Stimulated activated CD8-positive, alpha-beta memory T cell treated with anti-CD3 and anti-CD28 coated beads, Interleukin-12 subunit alpha, Interleukin-12 subunit beta, amount 100 ng/mL, for 4 hours (primary cell): ENCODE data around the gene ABI3BP.
"Not testable (repeated sequence)": the region's sequence is repeated elsewhere in the genome, so short reads cannot be mapped to it uniquely, and the experiment has no call there.

Source experiments
- DNase-seq: peaks from one replicate; pipeline ENCODE4 v3.0.0-alpha.2; 2020; ENCODE audit warnings: low read depth

The ABI3BP gene

GRCh38 chr3:100946096-100946495 is 47.1 kb downstream of the ABI3BP start:
- DNase-seq: not testable (repeated sequence)

DNA sequence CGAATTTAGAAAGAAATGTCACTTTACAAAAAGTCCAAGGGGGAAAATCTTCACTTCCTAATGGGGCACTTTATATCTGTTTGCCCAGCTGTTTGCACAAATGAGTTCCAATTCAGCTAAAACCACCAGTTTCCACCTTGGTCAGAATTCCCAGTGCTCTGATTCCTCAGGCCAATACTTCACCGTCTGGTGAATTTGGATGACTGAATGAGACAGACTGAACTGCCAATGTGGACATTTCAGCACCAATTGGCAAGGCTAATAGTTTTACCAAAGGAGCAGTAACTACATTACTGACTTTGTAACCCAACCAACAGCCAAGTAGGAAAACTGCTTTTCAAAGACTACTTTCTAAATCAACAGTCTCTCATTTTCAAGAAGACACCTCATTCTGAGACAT is 51.8 kb downstream of the ABI3BP start:
- no peak for DNase-seq

DNA sequence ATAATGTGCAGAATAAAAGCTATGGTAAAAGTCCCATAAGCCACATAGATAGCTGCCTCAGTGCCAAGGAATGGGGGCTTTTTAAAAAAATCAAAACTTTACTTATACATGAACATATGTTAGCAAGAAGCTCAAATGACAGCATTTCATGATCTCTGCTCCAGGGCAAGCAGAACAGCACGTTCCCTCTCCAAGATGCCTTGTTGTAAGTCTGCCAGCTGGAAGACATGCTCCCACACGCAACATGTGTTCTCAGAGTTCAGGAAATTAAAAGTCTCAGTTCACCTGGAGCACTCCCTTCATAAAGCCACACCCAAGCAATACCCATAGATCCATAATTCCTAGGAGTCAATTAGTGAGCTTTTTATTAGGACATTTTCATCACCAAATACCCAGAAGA is 52.2 kb downstream of the ABI3BP start:
- no peak for DNase-seq

- DNase-seq: no peak
Observed at GRCh38 chr3:100936931-100937330, 56.3 kb downstream of the ABI3BP start.

GRCh38 chr3:100932491-100932890 is 60.7 kb downstream of the ABI3BP start:
- no peak for DNase-seq

DNA sequence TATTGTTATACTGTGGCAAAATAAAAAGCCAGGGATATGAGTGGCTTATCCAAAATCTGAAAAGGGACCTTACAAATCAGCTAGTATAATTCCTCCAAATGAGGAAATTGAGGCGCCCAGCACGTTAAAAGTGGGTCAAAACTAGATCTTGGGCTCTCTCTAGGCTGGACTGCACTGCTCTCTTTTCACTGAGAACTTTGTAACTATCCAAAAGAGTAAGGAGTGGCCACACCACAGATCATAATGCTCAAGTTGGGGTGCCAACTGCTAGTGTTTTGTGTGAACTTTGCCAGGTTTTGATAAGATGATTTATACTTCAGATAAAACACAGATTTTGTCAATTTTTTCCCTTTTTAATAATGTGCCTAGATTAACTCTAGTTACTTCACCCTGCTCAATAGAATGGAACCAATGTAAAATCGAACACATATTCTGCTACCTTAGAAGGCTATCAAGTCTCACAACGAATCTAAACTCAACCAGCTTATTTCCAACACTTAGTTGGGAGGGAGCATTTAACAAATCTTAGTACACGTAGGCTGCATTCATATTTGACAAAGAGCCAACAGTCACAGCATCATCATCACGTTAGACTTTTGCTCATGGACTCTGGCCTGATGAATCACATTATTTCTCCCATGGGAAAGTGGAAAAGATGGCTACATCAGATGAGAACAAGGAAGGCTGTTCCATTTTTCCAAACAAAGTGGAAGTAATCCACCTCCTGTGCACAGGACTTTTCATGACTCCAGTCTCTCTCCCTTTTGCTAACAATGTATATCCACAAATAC is 64.4 kb downstream of the ABI3BP start:
- DNase-seq: no peak

DNA sequence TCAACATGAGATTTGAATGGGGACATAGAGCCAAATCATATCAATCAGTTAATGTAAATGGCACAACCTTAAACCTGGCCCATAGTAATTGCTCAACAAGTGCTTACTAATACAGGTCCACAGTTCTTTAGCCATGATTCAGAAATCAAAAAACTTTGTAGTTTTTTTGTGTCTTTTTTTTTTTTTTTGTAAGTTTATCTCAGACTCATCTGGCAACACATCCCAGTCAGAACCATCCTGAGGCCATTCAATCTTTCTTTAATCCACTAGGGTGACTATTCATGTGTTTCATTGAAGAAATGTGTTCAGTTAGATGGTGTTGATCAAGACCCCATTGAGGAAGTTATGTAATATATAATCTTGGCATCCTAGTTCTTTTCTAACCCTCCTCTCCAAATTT is 65.4 kb downstream of the ABI3BP start:
- DNase-seq: no peak

DNA sequence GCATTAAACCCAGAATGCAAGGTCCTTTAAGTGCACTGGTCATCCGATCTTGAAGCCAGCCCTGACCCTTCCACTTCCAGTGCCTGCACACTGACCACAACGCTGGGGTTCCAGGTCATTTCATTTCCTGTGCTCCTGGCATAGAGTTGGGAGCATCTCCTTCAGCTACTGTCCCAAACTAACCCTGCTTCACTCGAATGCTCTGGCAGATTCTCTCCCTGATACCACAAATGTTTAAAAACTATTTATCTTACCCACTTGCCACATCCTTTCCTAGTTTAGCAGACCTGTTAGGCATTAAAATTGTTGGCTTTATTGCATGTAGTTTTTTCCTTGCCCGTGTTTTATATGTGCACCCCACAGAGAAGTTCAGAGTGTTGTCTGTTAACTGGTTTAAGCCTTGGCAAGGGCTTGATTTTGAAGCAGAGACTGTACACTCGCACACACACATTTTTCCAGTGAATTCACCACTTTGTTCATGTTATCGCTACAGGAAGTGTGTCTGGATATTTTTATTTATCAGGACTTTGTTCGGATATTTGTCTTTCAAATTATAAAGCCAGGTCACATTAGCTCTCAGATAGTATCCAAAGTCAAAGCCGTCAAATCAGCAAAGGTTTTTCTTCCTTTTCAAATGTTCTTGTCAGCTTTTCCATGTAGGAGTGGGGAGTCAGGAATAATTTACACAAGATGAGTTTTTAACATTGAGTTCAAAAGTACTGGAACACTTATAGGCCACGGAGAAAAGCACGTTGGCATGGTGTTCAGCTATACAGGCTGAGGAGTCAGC is 77.3 kb downstream of the ABI3BP start:
- no peak for DNase-seq

DNA sequence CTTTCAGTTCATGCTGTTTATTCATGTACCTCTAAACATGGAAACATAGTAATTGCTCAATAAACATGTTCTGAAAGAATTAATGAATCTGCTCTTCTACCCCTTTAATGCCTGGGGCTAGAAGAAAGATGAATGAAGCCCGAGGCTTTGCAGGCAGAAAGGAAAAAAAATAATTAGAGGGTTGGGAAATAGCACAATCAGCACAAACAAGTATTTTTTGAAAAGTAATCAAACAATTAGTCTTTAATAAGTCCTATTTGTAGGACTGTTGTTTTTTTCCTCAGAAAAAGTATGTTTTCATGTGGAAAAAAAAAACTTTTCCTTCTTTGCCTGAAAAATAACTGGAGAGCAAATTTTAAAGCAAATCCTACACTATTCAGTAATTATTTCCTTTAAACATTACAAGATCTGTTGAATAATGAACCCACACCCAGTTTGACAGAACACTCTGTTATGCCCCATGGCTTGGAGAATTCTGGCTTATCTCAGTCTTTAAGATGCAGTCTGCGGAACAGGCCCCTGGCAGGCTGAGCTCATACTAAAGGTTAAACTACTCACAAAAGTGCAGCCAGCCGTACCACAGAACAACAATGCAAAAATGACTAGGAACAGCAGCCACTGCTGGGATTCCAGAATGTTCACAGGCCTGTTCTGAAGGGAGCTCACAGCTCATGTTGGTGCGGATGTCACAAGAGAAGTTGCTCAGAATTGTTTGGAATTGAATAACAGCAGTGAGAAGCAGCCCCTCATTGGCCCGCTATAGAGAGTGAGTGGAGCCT is 79.2 kb downstream of the ABI3BP start:
- no peak for DNase-seq

- no peak for DNase-seq
Observed at GRCh38 chr3:100912976-100913545, 80.2 kb downstream of the ABI3BP start.

- DNase-seq: no peak
Observed at GRCh38 chr3:100912571-100912970, 80.7 kb downstream of the ABI3BP start.

GRCh38 chr3:100911956-100912355 is 81.3 kb downstream of the ABI3BP start:
- DNase-seq: no peak

GRCh38 chr3:100910986-100911385 is 82.2 kb downstream of the ABI3BP start:
- no peak for DNase-seq

DNA sequence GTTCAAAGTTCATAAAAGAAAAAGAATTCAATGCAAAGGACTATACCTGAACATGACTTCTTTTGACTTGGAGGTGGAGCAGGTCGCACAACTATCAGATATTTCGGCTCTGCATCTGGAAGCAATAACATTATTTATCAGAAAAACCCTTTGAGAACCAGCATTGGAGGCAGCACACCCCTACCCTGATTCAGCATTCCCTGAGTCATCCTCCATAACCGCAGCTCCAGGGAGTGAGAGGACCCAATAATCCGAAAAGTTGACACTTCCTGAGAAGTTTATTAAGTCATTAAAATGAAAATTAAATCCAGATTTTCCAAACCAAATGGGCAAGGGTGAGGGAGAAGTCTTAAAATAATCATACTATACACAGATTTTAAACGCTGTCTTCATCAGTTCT is 90.6 kb downstream of the ABI3BP start:
- no peak for DNase-seq

- no peak for DNase-seq
Observed at GRCh38 chr3:100900671-100901335, 92.4 kb downstream of the ABI3BP start.

DNA sequence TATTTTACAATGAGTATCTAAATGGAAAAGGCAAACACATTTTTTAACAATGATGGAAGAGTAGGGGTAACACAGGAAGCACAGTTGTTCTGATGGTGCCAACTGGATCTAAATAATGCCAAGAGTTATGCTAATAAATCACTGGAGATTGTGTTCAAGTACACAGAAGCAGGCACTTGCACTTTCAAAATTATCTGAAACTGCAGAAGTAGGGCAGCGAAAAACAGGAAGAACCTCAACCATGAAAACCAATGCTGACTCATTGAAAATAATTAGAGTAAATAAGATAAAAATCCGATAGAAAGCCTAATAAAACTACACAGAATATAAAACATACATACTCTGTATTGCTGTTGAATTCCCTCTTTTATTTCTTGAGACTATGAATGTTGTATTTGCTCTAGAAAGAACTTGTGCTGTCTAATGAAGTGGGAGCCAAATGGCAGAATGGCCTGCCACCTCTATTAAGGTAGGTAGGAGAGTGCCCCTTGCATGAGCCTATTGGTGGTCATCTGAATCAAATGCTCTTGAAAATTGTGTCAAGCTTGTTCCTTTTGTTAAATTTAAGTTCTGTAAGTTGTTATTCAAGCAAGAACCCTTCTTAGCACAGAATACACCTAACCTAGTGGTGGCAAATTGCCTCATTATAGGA is 93.7 kb downstream of the ABI3BP start:
- no peak for DNase-seq

DNA sequence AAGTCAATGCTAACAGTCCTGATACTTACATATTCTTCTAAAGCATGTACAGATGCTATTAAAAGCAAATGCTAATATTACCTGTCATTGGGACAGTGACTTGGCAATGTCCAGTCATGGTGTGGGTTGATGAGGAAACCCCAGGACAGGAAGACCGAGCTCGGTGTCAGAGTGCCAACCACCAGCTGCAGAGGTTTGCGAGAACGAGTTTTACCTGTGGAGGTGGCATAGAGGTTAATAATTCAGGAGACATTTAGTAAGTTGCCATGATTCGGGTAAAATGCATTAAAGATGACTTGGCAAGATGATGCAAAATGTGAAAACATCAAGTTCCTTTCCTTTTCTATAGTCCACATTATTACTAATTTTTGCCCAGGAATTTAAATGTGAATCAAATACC is 94.5 kb downstream of the ABI3BP start:
- no peak for DNase-seq

DNA sequence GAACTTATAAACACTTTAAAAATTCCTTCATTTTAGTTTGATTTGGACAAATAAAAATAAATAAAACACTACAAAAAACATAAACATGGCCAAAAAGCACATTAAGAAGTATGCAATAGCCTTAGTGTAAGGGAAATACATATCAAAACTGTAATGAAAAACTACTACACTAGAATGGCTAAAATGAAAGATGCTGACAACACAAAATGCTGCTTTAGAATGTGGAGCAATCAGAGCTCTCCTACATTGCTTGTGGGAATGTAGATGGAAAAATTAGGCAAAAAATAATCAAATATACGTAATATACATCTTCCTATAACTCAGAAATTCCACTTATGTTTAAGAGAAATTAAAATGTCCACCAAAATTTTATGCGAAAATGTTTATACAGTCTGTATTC is 96.2 kb downstream of the ABI3BP start:
- no peak for DNase-seq

GRCh38 chr3:100893590-100893989 is 99.6 kb downstream of the ABI3BP start:
- no peak for DNase-seq

DNA sequence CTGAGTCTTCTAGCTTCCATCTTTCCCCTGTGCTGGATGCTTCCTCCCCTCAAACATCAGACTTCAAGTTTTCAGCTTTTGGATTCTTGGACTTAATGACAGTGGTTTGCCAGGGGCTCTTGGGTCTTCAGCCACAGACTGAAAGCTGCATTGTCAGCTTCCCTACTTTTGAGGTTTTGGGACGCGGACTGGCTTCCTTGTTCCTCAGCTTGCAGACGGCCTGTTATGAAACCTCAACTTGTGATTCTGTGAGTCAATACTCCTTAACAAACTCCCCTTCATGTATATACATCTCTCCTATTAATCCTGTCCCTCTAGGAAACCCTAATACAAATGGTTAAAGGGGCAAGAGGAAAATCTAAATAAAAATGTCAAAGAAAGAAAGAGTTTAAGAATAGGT is 100.1 kb downstream of the ABI3BP start:
- DNase-seq: no peak

DNA sequence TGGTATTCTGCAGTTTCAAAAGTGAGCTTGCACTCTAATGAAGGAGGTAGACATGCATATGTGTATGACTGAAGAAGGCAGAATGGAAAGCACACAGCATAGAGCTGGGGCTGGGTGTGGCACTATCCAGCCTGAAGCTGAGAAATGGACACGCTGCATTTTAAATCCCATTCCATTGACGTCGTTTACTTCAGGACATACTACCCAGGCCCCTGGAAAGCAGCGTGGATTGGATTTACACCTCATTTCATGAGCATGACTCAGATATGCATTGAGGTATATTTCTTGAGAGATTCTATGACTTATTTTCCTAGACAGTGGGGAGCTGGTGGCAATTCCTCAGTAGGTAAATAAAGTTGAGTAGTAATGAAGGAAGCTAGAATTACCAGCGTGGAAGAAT is 101.4 kb downstream of the ABI3BP start:
- DNase-seq: no peak
